SKM-1 (cell line): Measurements from ENCODE around the gene ZNF140.

ENCODE experiments used
- DNase-seq: peaks from one replicate; lab custom pipeline; 2025; ENCODE audit not compliant: unreplicated experiment; lab: John Stamatoyannopoulos, UW

The ZNF140 gene

GRCh38 chr12:133080368-133081158 lies at the start of gene ZNF140:
TSS of gene ZNF140 (plus strand) at chr12:133080923. CDS start at chr12:133081321, 398 bp downstream.
- DNase-seq, result peak; percentile 79

- peak; percentile 89 for DNase-seq
Observed at GRCh38 chr12:133037207-133038005, 43.3 kb upstream of the ZNF140 start, which contains the start of gene ZNF84. TSS of gene ZNF84 (plus strand) at chr12:133037509. CDS start at chr12:133041468, 3,959 bp downstream.

- DNase-seq, result no peak
Observed at GRCh38 chr12:133038118-133038709, 42.5 kb upstream of the ZNF140 start.

- no peak for DNase-seq
Observed at GRCh38 chr12:133046698-133047097, 34.0 kb upstream of the ZNF140 start.

GRCh38 chr12:133057446-133057845 lies 23.3 kb upstream of the ZNF140 start:
- DNase-seq, result no peak

GRCh38 chr12:133058203-133059113 lies 22.3 kb upstream of the ZNF140 start:
- DNase-seq, result no peak

- DNase-seq, result no peak
Observed at GRCh38 chr12:133061954-133062353, 18.8 kb upstream of the ZNF140 start.

- no peak for DNase-seq
Observed at GRCh38 chr12:133063556-133063955, 17.2 kb upstream of the ZNF140 start.

- DNase-seq, result no peak
Observed at GRCh38 chr12:133073836-133074235, 6.9 kb upstream of the ZNF140 start.

GRCh38 chr12:133080026-133080367 lies 726 bp upstream of the ZNF140 start:
- peak; percentile 83 for DNase-seq

GRCh38 chr12:133081159-133081780 lies 547 bp downstream of the ZNF140 start:
- DNase-seq, result no peak

GRCh38 chr12:133083345-133083744 lies 2.6 kb downstream of the ZNF140 start:
- DNase-seq, result no peak

GRCh38 chr12:133105620-133106019 lies 24.9 kb downstream of the ZNF140 start:
- no peak for DNase-seq

GRCh38 chr12:133106253-133106652 lies 25.5 kb downstream of the ZNF140 start:
- no peak for DNase-seq

GRCh38 chr12:133107121-133107520 lies 26.4 kb downstream of the ZNF140 start:
- no peak for DNase-seq

- DNase-seq, result no peak
Observed at GRCh38 chr12:133108150-133108549, 27.4 kb downstream of the ZNF140 start.

- no peak for DNase-seq
Observed at GRCh38 chr12:133120385-133121191, 39.9 kb downstream of the ZNF140 start.

GRCh38 chr12:133124674-133125073 lies 44.0 kb downstream of the ZNF140 start:
- no peak for DNase-seq

- no peak for DNase-seq
Observed at GRCh38 chr12:133129368-133130037, 48.8 kb downstream of the ZNF140 start.
